Kidney tubule cell (primary cell): ENCODE measurements around the gene OR8B8.
"Not testable (repeated sequence)": the region's sequence is repeated elsewhere in the genome, so short reads cannot be mapped to it uniquely, and the experiment has no call there.

Experiments used
- DNase-seq: peaks from one replicate; pipeline ENCODE4 v3.0.0-alpha.2; 2018; ENCODE audit warnings: low spot score

Gene OR8B8

GRCh38 chr11:124445646-124446150 lies at the start of gene OR8B8:
Gene OR8B8, minus strand, starts transcription at chr11:124445696. Its CDS starts 4,611 bp downstream, at chr11:124441085.
- no peak for DNase-seq

- no peak for DNase-seq
These were observed 47.6 kb upstream of the OR8B8 start for GRCh38 chr11:124493016-124493655.

GRCh38 chr11:124483422-124483821 lies 37.9 kb upstream of the OR8B8 start:
- DNase-seq, result no peak

- peak; percentile 16 for DNase-seq
These were observed 37.1 kb upstream of the OR8B8 start for GRCh38 chr11:124482362-124483147.

GRCh38 chr11:124481365-124482323 lies 36.1 kb upstream of the OR8B8 start:
- peak; percentile 73 for DNase-seq

GRCh38 chr11:124479561-124479960 lies 34.1 kb upstream of the OR8B8 start:
- DNase-seq, result no peak

GRCh38 chr11:124475265-124475664 lies 29.8 kb upstream of the OR8B8 start:
- DNase-seq, result no peak

GRCh38 chr11:124474779-124475178 lies 29.3 kb upstream of the OR8B8 start:
- DNase-seq, result no peak

- DNase-seq, result no peak
These were observed 28.6 kb upstream of the OR8B8 start for GRCh38 chr11:124474079-124474478.

GRCh38 chr11:124473476-124473875 lies 28.0 kb upstream of the OR8B8 start:
- DNase-seq, result no peak

- DNase-seq, result no peak
These were observed 25.2 kb upstream of the OR8B8 start for GRCh38 chr11:124470561-124471227.

- no peak for DNase-seq
These were observed 22.0 kb upstream of the OR8B8 start for GRCh38 chr11:124467381-124467927.

GRCh38 chr11:124465368-124465767 lies 19.9 kb upstream of the OR8B8 start:
- no peak for DNase-seq

- no peak for DNase-seq
These were observed 18.5 kb upstream of the OR8B8 start for GRCh38 chr11:124463990-124464389.

- no peak for DNase-seq
These were observed 17.8 kb upstream of the OR8B8 start for GRCh38 chr11:124463324-124463723.

- DNase-seq, result no peak
These were observed 15.0 kb upstream of the OR8B8 start for GRCh38 chr11:124460459-124460858.

GRCh38 chr11:124459379-124459778 lies 13.9 kb upstream of the OR8B8 start:
- DNase-seq, result not testable (repeated sequence)

GRCh38 chr11:124454552-124454951 lies 9.1 kb upstream of the OR8B8 start:
- DNase-seq, result no peak

GRCh38 chr11:124446916-124447315 lies 1.4 kb upstream of the OR8B8 start:
- DNase-seq, result peak; percentile 10

GRCh38 chr11:124442847-124443246 lies 2.6 kb downstream of the OR8B8 start:
- no peak for DNase-seq

- no peak for DNase-seq
These were observed 3.1 kb downstream of the OR8B8 start for GRCh38 chr11:124442442-124442841.
